H9 (cell line): ENCODE data around the gene LIM2. TPM values are rescaled to one million over a fixed set of nuclear protein-coding genes. Genes with fewer than 3 reads are reported as not detected.

ENCODE experiments used
- DNase-seq: peaks from one replicate; pipeline ENCODE4 v3.0.0-alpha.2; 2017
- H2AFZ ChIP-seq: one replicate; pipeline ENCODE4 v1.6.1; 2013; ENCODE audit warnings: mild to moderate bottlenecking, low read length, control low read depth, moderate library complexity
- H2AK5ac ChIP-seq: 2 replicates; pipeline ENCODE4 v1.6.1; 2013; ENCODE audit warnings: low read length, control low read depth, mixed read lengths; ENCODE audit not compliant: insufficient read length
- H2BK120ac ChIP-seq: one replicate; pipeline ENCODE4 v1.6.1; 2013; ENCODE audit warnings: low read depth, mild to moderate bottlenecking, low read length, control low read depth, inconsistent platforms; ENCODE audit not compliant: poor library complexity, severe bottlenecking
- H2BK12ac ChIP-seq: 2 replicates; pipeline ENCODE4 v1.6.1; 2013; ENCODE audit warnings: low read length, control low read depth, mixed read lengths, low read depth; ENCODE audit not compliant: insufficient read length
- H2BK15ac ChIP-seq: 2 replicates; pipeline ENCODE4 v1.6.1; 2013; ENCODE audit warnings: low read depth, low read length, control low read depth
- H2BK20ac ChIP-seq: one replicate; pipeline ENCODE4 v1.6.1; 2013; ENCODE audit warnings: low read depth, mild to moderate bottlenecking, low read length, control low read depth, inconsistent platforms; ENCODE audit not compliant: poor library complexity, severe bottlenecking
- H2BK5ac ChIP-seq: 2 replicates; pipeline ENCODE4 v1.6.1; 2013; ENCODE audit warnings: low read length, control low read depth, mixed read lengths; ENCODE audit not compliant: insufficient read length
- H3K14ac ChIP-seq: 2 replicates; pipeline ENCODE4 v1.6.1; 2013; ENCODE audit warnings: low read length, control low read depth; ENCODE audit not compliant: insufficient read depth
- H3K18ac ChIP-seq: 2 replicates; pipeline ENCODE4 v1.6.1; 2013; ENCODE audit warnings: low read depth, mild to moderate bottlenecking, mixed read lengths, low read length, control low read depth; ENCODE audit not compliant: insufficient read length
- H3K23ac ChIP-seq: 2 replicates; pipeline ENCODE4 v1.6.1; 2013; ENCODE audit warnings: low read length, control low read depth, mixed read lengths, low read depth; ENCODE audit not compliant: insufficient read length
- H3K23me2 ChIP-seq: 2 replicates; pipeline ENCODE4 v1.6.1; 2013; ENCODE audit warnings: low read depth, mild to moderate bottlenecking, mixed read lengths, low read length, control low read depth; ENCODE audit not compliant: insufficient read length, poor library complexity, severe bottlenecking
- H3K27ac ChIP-seq: 2 replicates; pipeline ENCODE4 v1.5.1; 2013; ENCODE audit warnings: low read length, control low read depth, mixed read lengths, low read depth; ENCODE audit not compliant: insufficient read length
- H3K27me3 ChIP-seq: 2 replicates; pipeline ENCODE4 v1.6.1; 2013; ENCODE audit warnings: low read length, control low read depth, inconsistent platforms; ENCODE audit not compliant: insufficient read depth
- H3K4ac ChIP-seq: 2 replicates; pipeline ENCODE4 v1.6.1; 2013; ENCODE audit warnings: low read depth, mild to moderate bottlenecking, control low read depth, inconsistent platforms, low read length, moderate library complexity
- H3K4me1 ChIP-seq: 2 replicates; pipeline ENCODE4 v1.6.1; 2013; ENCODE audit warnings: low read length, control low read depth, inconsistent platforms; ENCODE audit not compliant: insufficient read depth
- H3K4me2 ChIP-seq: 2 replicates; pipeline ENCODE4 v1.6.1; 2013; ENCODE audit warnings: low read length, control low read depth, mixed read lengths; ENCODE audit not compliant: insufficient read length, insufficient read depth
- H3K56ac ChIP-seq: 2 replicates; pipeline ENCODE4 v1.6.1; 2013; ENCODE audit warnings: low read depth, mild to moderate bottlenecking, mixed read lengths, low read length, control low read depth; ENCODE audit not compliant: insufficient read length
- H3K79me1 ChIP-seq: 2 replicates; pipeline ENCODE4 v1.6.1; 2013; ENCODE audit warnings: low read depth, mild to moderate bottlenecking, moderate library complexity, low read length, control low read depth, inconsistent platforms; ENCODE audit not compliant: insufficient read depth, poor library complexity, severe bottlenecking
- H3K79me2 ChIP-seq: 2 replicates; pipeline ENCODE4 v1.6.1; 2013; ENCODE audit warnings: low read length, control low read depth, inconsistent platforms; ENCODE audit not compliant: insufficient read depth
- H3K9ac ChIP-seq: 2 replicates; pipeline ENCODE4 v1.6.1; 2013; ENCODE audit warnings: low read length, control low read depth, mixed read lengths; ENCODE audit not compliant: insufficient read length; ENCODE audit errors: extremely low read depth
- H3K9me3 ChIP-seq: one replicate; pipeline ENCODE4 v1.6.1; 2013; ENCODE audit warnings: low read depth, low read length, inconsistent platforms; ENCODE audit not compliant: control insufficient read depth
- H3T11ph ChIP-seq: one replicate; pipeline ENCODE4 v1.6.1; 2013; ENCODE audit warnings: mild to moderate bottlenecking, low read length, control low read depth, inconsistent platforms
- H4K20me1 ChIP-seq: one replicate; pipeline ENCODE4 v1.6.1; 2013; ENCODE audit not compliant: control insufficient read depth, insufficient read length, insufficient read depth
- H4K5ac ChIP-seq: 2 replicates; pipeline ENCODE4 v1.6.1; 2013; ENCODE audit warnings: low read depth, mild to moderate bottlenecking, mixed read lengths, low read length, control low read depth; ENCODE audit not compliant: insufficient read length
- H4K8ac ChIP-seq: replicated peaks from 2 replicates; pipeline ENCODE4 v1.6.1; 2013; ENCODE audit warnings: low read length, control low read depth, mixed read lengths, low read depth; ENCODE audit not compliant: insufficient read length
- H4K91ac ChIP-seq: 2 replicates; pipeline ENCODE4 v1.6.1; 2013; ENCODE audit warnings: low read depth, mild to moderate bottlenecking, moderate library complexity, mixed read lengths, low read length, control low read depth; ENCODE audit not compliant: insufficient read length
- H3K27ac Mint-ChIP-seq, 3 experiments: 2 replicates in 2 of 3; 3 replicates in 1 of 3; pipeline ENCODE4 v1.8.0; 2020 to 2021; ENCODE audit warnings: mixed read lengths in 3 of 3, mild to moderate bottlenecking in 1 of 3, moderate library complexity in 1 of 3
- H3K27me3 Mint-ChIP-seq: 2 replicates; pipeline ENCODE4 v1.8.0; 2021; ENCODE audit warnings: low read depth, mild to moderate bottlenecking, moderate library complexity, mixed read lengths
- H3K36me3 Mint-ChIP-seq, 3 experiments: 2 replicates in 2 of 3; 3 replicates in 1 of 3; pipeline ENCODE4 v1.8.0; 2020 to 2021; ENCODE audit warnings: low read depth in 3 of 3, mixed read lengths in 3 of 3; ENCODE audit not compliant: insufficient read depth in 1 of 3
- H3K4me1 Mint-ChIP-seq, 2 experiments: 2 replicates each; pipeline ENCODE4 v1.8.0; 2020; ENCODE audit warnings: mixed read lengths in 2 of 2
- H3K4me3 Mint-ChIP-seq, 2 experiments: 2 replicates in 1 of 2; 3 replicates in 1 of 2; pipeline ENCODE4 v1.8.0; 2020 to 2021; ENCODE audit warnings: mild to moderate bottlenecking in 2 of 2, mixed read lengths in 2 of 2, moderate library complexity in 1 of 2
- H3K9me3 Mint-ChIP-seq, 2 experiments: 2 replicates in 1 of 2; 3 replicates in 1 of 2; pipeline ENCODE4 v1.8.0; 2020; ENCODE audit warnings: mild to moderate bottlenecking in 2 of 2, mixed read lengths in 2 of 2, moderate library complexity in 1 of 2
- CTCF ChIP-seq: fragments of 200-600 bp; sonication (generic); conservative IDR thresholded peaks from 3 replicates; pipeline ENCODE4 v1.8.0; 2021; ENCODE audit warnings: antibody characterized with exemption, mild to moderate bottlenecking
- WGBS: extraction: QIAGEN DNeasy Blood & Tissue Kit; methylation state at CpG from one replicate; pipeline ENCODE4 v1.1.7; 2013; ENCODE audit warnings: missing lambda C conversion rate, low lambda C conversion rate, mixed read lengths; ENCODE audit not compliant: insufficient read length; ENCODE audit errors: extremely low coverage; 5-methylcytosine and 5-hydroxymethylcytosine counted together
- total RNA-seq: library from RNA; stranded (reverse); gene quantifications from 2 replicates; pipeline ENCODE4 v1.2.1, GENCODE V29; 2021

LIM2 gene
- total RNA-seq, 1 experiment from 2014 or later, result not detected

- H2AFZ ChIP-seq, result no peak overlapping the region
- no peak overlapping the region for H2BK20ac ChIP-seq
- WGBS, result no CpG with 5 or more reads among the region's 4 CpGs
- no peak overlapping the region for H3K9ac ChIP-seq
- H3T11ph ChIP-seq, result no peak overlapping the region
- no peak overlapping the region for H2BK120ac ChIP-seq
- no peaks in the 10 kb centered on the region for H4K20me1 ChIP-seq
- Mint-ChIP-seq H3K4me3 (no peak overlapping the region), H3K9me3 (peaks cover 0 to 21% of the 10 kb centered on the region in 2 experiments; a peak in 3 of 5 replicates), H3K27ac (no peak overlapping the region), H3K27me3 (peaks cover 56% of the 10 kb centered on the region), H3K4me1 (peaks cover 0 to under 1% of the 10 kb centered on the region in 2 experiments; a peak in 2 of 4 replicates), H3K36me3 (no peaks in the 10 kb centered on the region)
- H3K27me3 ChIP-seq, result no peaks in the 10 kb centered on the region
- no peak overlapping the region for H2BK5ac ChIP-seq
- no peak for TF ChIP-seq CTCF
- H3K23me2 ChIP-seq, result no peaks in the 10 kb centered on the region
- no peak overlapping the region for H3K27ac ChIP-seq
- H3K18ac ChIP-seq, result no peak overlapping the region
- no peak overlapping the region for H4K91ac ChIP-seq
- no peak overlapping the region for H3K14ac ChIP-seq
- no peak overlapping the region for H3K4ac ChIP-seq
- no peak overlapping the region for H2BK15ac ChIP-seq
- no peaks in the 10 kb centered on the region for H3K79me1 ChIP-seq
- H3K4me2 ChIP-seq, result no peak overlapping the region
- H2BK12ac ChIP-seq, result no peak overlapping the region
- H3K79me2 ChIP-seq, result no peaks in the 10 kb centered on the region
- no peaks in the 10 kb centered on the region for H3K9me3 ChIP-seq
- no peak overlapping the region for H3K56ac ChIP-seq
- H3K23ac ChIP-seq, result no peak overlapping the region
- H3K4me1 ChIP-seq, result no peaks in the 10 kb centered on the region
- no peak for DNase-seq
- no peak overlapping the region for H4K5ac ChIP-seq
- no peak overlapping the region for H4K8ac ChIP-seq
- H2AK5ac ChIP-seq, result no peak overlapping the region
Measured at GRCh38 chr19:51433043-51433442, 45.3 kb upstream of the LIM2 start.
